Cardiac fibroblast (primary cell): ENCODE data around the gene FKBP1B.

Experiments used
- DNase-seq, 2 donors: peaks; one replicate each; pipeline versions ENCODE4 v3.0.0 to v3.0.0-alpha.2; 2010; ENCODE audit warnings: low read depth in 2 of 2
- H3K4me3 ChIP-seq, 2 donors: replicated peaks in 1 of 2; 1 replicate in 1 of 2; 2 replicates in 1 of 2; pipeline ENCODE4 v1.5.1; 2011; ENCODE audit warnings: low read depth in 2 of 2, low read length in 2 of 2, mild to moderate bottlenecking in 2 of 2, moderate library complexity in 1 of 2
- TF ChIP-seq, protein P1 (sequence below): IDR thresholded peaks from one replicate; pipeline ENCODE4 v1.5.1; 2011; ENCODE audit warnings: low read depth, mild to moderate bottlenecking, low read length, inconsistent platforms

Gene FKBP1B

DNA sequence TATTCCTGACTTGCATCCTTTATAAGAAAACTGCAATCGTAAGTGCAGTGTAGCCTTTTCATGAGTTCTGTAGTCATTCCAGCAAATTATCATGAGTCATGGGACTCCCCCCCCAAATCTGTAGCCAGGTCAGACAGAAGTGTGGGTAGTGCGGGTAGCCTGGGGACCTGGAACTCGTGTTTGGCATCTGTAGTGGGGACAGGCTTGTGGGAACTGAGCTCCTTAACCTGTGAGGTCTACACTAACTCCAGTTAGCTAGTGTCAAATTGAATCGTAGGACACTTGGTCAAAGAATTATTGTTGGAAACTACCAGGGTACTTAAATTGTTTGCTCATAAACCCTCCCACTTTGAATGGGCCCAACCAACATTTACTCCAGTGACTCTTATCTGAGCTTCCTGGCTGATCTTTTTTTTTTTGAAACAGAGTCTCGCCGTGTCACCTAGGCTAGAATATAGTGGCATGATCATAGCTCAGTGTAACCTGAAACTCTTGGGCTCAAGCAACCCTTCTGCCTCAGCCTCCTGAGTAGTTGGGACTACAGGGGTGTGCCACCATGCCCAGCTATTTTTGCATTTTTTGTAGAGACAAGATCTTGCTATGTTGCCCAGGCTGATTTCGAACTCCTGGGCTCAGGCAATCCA is 61.2 kb downstream of the FKBP1B start:
- DNase-seq = peak in 1 of 2 donors; percentile 13
- TF ChIP-seq, protein P1, sequence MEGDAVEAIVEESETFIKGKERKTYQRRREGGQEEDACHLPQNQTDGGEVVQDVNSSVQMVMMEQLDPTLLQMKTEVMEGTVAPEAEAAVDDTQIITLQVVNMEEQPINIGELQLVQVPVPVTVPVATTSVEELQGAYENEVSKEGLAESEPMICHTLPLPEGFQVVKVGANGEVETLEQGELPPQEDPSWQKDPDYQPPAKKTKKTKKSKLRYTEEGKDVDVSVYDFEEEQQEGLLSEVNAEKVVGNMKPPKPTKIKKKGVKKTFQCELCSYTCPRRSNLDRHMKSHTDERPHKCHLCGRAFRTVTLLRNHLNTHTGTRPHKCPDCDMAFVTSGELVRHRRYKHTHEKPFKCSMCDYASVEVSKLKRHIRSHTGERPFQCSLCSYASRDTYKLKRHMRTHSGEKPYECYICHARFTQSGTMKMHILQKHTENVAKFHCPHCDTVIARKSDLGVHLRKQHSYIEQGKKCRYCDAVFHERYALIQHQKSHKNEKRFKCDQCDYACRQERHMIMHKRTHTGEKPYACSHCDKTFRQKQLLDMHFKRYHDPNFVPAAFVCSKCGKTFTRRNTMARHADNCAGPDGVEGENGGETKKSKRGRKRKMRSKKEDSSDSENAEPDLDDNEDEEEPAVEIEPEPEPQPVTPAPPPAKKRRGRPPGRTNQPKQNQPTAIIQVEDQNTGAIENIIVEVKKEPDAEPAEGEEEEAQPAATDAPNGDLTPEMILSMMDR = no peak
- no peak overlapping the region for H3K4me3 ChIP-seq

DNA sequence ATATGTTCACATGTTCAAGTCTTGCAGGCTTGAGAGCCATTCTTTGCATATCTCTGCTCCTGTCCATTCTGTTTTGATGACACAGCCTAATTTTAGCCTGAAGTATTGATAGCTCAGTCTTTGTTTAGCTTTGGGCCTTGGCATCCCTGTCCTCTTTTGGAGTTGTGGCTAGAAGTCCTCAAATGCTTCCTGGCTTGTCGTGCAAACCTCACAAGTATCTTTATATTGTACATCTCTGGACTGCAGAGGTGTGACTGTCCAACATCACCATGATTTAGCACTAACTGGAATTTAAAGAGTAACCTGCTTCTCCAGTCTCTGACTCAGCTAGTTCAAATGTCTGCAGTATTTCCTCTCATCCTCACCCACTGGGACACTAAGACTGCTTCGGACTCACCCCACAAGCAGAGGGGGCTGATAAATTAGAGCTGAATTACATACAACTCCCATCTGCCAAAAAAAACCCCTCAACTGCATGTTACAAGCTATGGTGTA is 61.9 kb downstream of the FKBP1B start:
- H3K4me3 ChIP-seq = no peak overlapping the region
- TF ChIP-seq, protein P1 = no peak
- peak in 1 of 2 donors; percentile 64 for DNase-seq
